Measurements from ENCODE around the gene CERS1.

The CERS1 gene

GRCh38 chr19:18895824-18896341 lies at the start of gene CERS1:
CERS1 (minus strand) TSS chr19:18896158; CDS start chr19:18896072, 86 bp downstream.
- no peak for DNase-seq (ENCODE audit: low read depth in 1 of 2, low spot score in 1 of 2)

GRCh38 chr19:18945297-18945696 lies 49.3 kb upstream of the CERS1 start:
- no peak for DNase-seq (ENCODE audit: low read depth in 1 of 2, low spot score in 1 of 2)

DNA sequence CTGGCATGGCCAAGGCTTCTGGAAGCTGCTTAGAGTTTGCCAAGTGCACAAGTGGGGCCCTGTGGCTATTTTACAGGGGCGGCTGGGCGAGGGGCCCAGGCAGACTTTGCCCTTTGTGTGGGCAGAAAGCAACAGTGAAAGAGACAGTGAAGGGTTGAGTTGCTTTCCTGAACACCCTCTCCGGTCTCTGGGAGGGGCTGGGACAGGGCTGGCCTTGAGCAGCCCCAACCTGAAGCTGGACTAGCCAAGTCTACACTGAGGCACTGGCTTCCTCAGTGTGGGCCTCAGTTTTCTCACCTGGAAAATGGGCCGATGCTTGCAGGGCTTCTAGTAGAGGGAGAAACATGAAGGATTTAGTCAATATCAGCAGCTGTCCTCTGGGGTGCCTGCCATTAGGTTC lies 47.5 kb upstream of the CERS1 start:
- no peak for DNase-seq (ENCODE audit: low read depth in 1 of 2, low spot score in 1 of 2)

- DNase-seq (ENCODE audit: low read depth in 1 of 2, low spot score in 1 of 2): no peak
Measured at GRCh38 chr19:18942692-18943091, 46.7 kb upstream of the CERS1 start.

GRCh38 chr19:18941628-18942354 lies 45.8 kb upstream of the CERS1 start:
- DNase-seq (ENCODE audit: low read depth in 1 of 2, low spot score in 1 of 2): no peak

- DNase-seq (ENCODE audit: low read depth in 1 of 2, low spot score in 1 of 2): peak; percentile 60 to 64
Measured at GRCh38 chr19:18940769-18941627, 45.0 kb upstream of the CERS1 start, which contains the start of gene HOMER3. HOMER3 (minus strand) TSS chr19:18941217; CDS start chr19:18938982, 2,235 bp downstream.

GRCh38 chr19:18939922-18940768 lies 44.2 kb upstream of the CERS1 start:
- no peak for DNase-seq (ENCODE audit: low read depth in 1 of 2, low spot score in 1 of 2)

- no peak for DNase-seq (ENCODE audit: low read depth in 1 of 2, low spot score in 1 of 2)
Measured at GRCh38 chr19:18939163-18939562, 43.2 kb upstream of the CERS1 start.

DNA sequence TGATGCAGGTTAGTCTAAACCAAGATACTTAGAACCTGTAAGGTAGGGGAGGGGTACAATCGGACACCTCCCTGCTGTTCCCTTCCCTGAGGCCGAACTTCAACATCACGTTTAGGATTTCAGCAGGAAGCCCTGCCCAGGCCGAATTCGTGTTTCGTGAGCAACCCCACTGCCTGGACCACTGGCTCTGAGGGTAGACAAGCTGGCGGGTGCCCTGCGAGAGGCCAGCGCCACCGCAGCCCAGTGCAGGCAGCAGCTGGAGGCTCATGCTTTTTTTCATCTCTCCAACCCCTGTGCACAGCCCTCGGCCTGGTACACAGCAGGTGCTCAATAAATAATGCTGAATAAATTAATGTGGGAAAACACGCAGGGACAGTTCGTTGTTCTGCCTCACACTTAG lies 37.3 kb upstream of the CERS1 start:
- no peak for DNase-seq (ENCODE audit: low read depth in 1 of 2, low spot score in 1 of 2)

DNA sequence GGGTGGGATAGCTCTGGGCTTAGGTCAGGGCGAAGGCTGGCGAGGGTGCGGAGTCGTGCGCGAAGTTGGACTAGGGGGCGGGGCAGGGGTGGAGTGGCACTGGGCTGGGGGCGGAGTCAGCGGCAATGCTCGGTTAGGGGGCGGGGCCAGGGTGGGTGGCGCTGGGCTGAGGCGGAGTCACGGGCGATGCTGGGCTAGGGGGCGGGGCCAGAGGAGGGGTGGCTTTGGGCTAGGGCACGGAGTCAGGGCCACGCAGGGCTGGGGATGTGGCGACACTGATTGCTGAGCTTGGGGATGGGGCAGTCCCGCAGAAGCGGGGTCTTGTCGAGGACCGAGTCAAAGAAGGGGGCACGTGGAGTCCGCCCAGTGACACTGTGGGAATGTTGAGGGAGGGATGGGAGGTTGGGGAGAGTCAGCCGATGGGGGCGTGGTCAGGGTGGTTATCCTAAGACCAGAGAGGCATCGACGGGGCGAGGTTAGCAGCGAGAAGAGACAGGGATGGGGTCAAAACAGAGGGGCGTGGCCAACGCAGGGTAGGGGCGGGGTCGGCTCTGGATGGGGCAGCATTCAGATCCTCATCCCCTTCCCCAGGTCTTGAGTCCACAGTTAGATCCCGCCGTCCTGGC lies 36.4 kb upstream of the CERS1 start:
- peak; percentile 58 to 72 for DNase-seq (ENCODE audit: low read depth in 1 of 2, low spot score in 1 of 2)

GRCh38 chr19:18931316-18932162 lies 35.6 kb upstream of the CERS1 start:
- no peak for DNase-seq (ENCODE audit: low read depth in 1 of 2, low spot score in 1 of 2)

DNA sequence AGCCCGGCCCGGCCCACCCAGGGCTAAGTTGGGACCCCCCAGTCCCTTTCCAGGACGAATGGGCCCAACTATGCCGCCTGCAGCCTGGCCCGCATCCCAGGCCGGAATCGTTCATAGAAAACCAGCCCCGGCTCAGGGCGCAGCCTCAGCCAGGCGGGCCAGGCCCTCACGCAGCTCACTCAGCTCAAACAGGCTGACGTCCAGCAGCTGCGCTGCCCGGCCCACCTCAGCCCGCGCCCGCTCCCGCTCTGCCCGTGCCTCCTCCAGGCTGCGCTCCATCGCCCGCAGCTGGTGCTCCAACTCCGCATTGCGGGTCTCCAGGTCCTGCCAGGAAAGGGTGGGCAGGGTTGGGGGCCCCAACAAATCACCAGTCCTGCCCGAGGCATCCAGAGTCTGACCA lies 33.4 kb upstream of the CERS1 start:
- no peak for DNase-seq (ENCODE audit: low read depth in 1 of 2, low spot score in 1 of 2)

GRCh38 chr19:18928018-18928805 lies 32.3 kb upstream of the CERS1 start:
- no peak for DNase-seq (ENCODE audit: low read depth in 1 of 2, low spot score in 1 of 2)

DNA sequence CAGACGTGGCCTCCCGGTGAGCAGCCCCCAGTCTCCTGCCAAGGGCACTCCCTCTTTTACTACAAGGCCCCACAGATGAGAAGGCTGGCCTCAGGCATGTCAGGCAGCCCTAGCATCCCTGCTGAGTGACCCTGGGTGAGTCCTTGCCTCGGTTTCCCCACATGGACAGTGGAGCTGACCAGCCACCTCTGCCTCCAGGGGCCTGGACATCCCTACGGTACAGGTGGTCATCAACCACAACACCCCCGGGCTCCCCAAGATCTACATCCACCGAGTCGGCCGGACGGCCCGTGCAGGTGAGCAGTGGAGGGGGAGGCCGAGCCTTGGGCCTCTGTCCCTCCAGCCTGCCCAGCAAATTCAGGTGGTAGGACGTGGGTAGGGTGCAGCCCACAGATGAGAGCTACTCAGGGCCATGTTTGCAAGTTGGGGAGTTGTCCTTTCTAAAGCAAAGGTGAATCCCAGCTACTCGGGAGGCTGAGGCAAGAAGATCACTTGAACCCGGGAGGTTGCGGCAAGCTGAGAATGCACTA lies 28.8 kb upstream of the CERS1 start:
- no peak for DNase-seq (ENCODE audit: low read depth in 1 of 2, low spot score in 1 of 2)

- DNase-seq (ENCODE audit: low read depth in 1 of 2, low spot score in 1 of 2): no peak
Measured at GRCh38 chr19:18922228-18922985, 26.4 kb upstream of the CERS1 start.

GRCh38 chr19:18921593-18921992 lies 25.6 kb upstream of the CERS1 start:
- no peak for DNase-seq (ENCODE audit: low read depth in 1 of 2, low spot score in 1 of 2)

GRCh38 chr19:18920400-18920799 lies 24.4 kb upstream of the CERS1 start:
- DNase-seq (ENCODE audit: low read depth in 1 of 2, low spot score in 1 of 2): no peak

DNA sequence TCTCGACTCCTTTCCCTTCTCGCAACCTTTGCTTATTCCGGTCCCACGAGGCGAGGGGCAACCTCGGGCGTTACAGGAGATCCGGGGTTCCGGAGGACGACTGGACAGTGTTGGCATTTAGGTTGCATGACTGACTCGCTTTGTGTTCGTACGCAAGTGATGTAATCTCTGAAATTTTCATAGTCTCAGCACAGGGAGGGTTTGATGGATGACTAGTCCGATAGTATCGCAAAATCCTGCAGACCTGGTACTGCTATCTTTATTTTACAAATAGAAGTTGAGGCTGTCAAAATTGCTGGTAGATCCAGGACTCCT lies 23.9 kb upstream of the CERS1 start:
- DNase-seq (ENCODE audit: low read depth in 1 of 2, low spot score in 1 of 2): no peak
